ENCODE data around the gene IP6K1. TPM values are rescaled to one million over a fixed set of nuclear protein-coding genes. Genes with fewer than 3 reads are reported as not detected.

IP6K1 gene
- polyA plus RNA-seq, 4 donors = 14.8 to 27.1 (median 18.2) TPM

- WGBS, 3 donors = 89 to 96% (median 95%) methylated on average over 15 to 16 of the region's 16 CpGs
These were observed 69.6 kb downstream of the IP6K1 start for GRCh38 chr3:49716691-49717210.

DNA sequence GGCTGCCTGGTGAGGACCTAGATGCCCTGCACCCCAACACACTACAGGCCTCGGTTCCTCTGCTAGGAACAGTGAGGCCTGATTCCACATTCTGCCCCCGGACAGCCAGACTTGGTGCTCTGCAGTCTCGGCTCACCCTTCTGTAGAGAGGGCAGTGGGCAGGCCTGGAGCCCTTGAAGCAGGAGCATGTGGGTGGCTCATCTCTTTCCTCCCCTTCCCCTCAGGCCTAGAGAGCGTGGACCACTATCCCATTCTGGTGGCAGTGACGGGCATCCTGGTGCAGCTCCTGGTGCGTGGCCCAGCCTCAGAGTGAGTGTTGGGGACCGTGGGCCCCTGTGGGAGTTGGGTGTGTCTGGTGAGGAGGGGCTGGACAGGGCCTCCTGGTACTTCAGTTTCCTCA lies 70.2 kb downstream of the IP6K1 start:
- no peaks in the 10 kb centered on the region for H3K9me3 ChIP-seq (ENCODE audit: control insufficient read depth in 2 of 2, insufficient read depth in 1 of 2, low read depth in 1 of 2, low read length in 1 of 2)
- no peak for FAIRE-seq
- WGBS, 3 donors = 92 to 95% (median 93%) methylated on average over 4 to 7 of the region's 7 CpGs
- no peak for DNase-seq
- H3K27me3 ChIP-seq (ENCODE audit: control insufficient read depth in 3 of 3, insufficient read depth in 3 of 3, low read length in 3 of 3) = no peaks in the 10 kb centered on the region
- no peak overlapping the region for H3K4me3 ChIP-seq (ENCODE audit: low read depth in 1 of 3, low read length in 3 of 3)
- H3K4me1 ChIP-seq (ENCODE audit: control insufficient read depth in 3 of 3, insufficient read depth in 2 of 3, low read depth in 1 of 3, low read length in 2 of 3) = peaks cover 0 to 18% (median 0%) of the 10 kb centered on the region in 3 donors
- H3K36me3 ChIP-seq (ENCODE audit: control insufficient read depth in 3 of 3, insufficient read depth in 2 of 3, low read depth in 1 of 3, low read length in 3 of 3) = peaks cover 0 to 84% (median 0%) of the 10 kb centered on the region in 3 donors
- no peak overlapping the region for H3K27ac ChIP-seq (ENCODE audit: low read depth in 1 of 3, low read length in 2 of 3)

More at GRCh38 chr3:49716691-49717210, 69.6 kb downstream of the IP6K1 start:
- Histone ChIP-seq H3K4me1 (ENCODE audit: control insufficient read depth in 3 of 3, insufficient read depth in 2 of 3, low read depth in 1 of 3, low read length in 2 of 3) (peaks cover 0 to 18% (median 0%) of the 10 kb centered on the region in 3 donors), H3K36me3 (ENCODE audit: control insufficient read depth in 3 of 3, insufficient read depth in 2 of 3, low read depth in 1 of 3, low read length in 3 of 3) (peaks cover 0 to 84% (median 0%) of the 10 kb centered on the region in 3 donors), H3K4me3 (ENCODE audit: low read depth in 1 of 3, low read length in 3 of 3) (no peak overlapping the region), H3K27ac (ENCODE audit: low read depth in 1 of 3, low read length in 2 of 3) (no peak overlapping the region), H3K9me3 (ENCODE audit: control insufficient read depth in 2 of 2, insufficient read depth in 1 of 2, low read depth in 1 of 2, low read length in 1 of 2) (no peaks in the 10 kb centered on the region), H3K27me3 (ENCODE audit: control insufficient read depth in 3 of 3, insufficient read depth in 3 of 3, low read length in 3 of 3) (no peaks in the 10 kb centered on the region)
- FAIRE-seq = no peak
- DNase-seq = no peak

GRCh38 chr3:49715611-49716121 lies 70.7 kb downstream of the IP6K1 start:
- Histone ChIP-seq H3K27ac (ENCODE audit: low read depth in 1 of 3, low read length in 2 of 3) (no peak overlapping the region), H3K27me3 (ENCODE audit: control insufficient read depth in 3 of 3, insufficient read depth in 3 of 3, low read length in 3 of 3) (no peaks in the 10 kb centered on the region), H3K4me1 (ENCODE audit: control insufficient read depth in 3 of 3, insufficient read depth in 2 of 3, low read depth in 1 of 3, low read length in 2 of 3) (peaks cover 0 to 18% (median 0%) of the 10 kb centered on the region in 3 donors), H3K36me3 (ENCODE audit: control insufficient read depth in 3 of 3, insufficient read depth in 2 of 3, low read depth in 1 of 3, low read length in 3 of 3) (peaks cover 0 to 83% (median 0%) of the 10 kb centered on the region in 3 donors), H3K9me3 (ENCODE audit: control insufficient read depth in 2 of 2, insufficient read depth in 1 of 2, low read depth in 1 of 2, low read length in 1 of 2) (no peaks in the 10 kb centered on the region), H3K4me3 (ENCODE audit: low read depth in 1 of 3, low read length in 3 of 3) (no peak overlapping the region)
- 91 to 92% (median 91%) methylated on average over 13 of the region's 13 CpGs for WGBS, 3 donors
- FAIRE-seq (no peak), DNase-seq (no peak)

- WGBS, 3 donors = 91 to 93% (median 93%) methylated on average over 13 of the region's 13 CpGs
- Histone ChIP-seq H3K4me3 (ENCODE audit: low read depth in 1 of 3, low read length in 3 of 3) (no peak overlapping the region), H3K9me3 (ENCODE audit: control insufficient read depth in 2 of 2, insufficient read depth in 1 of 2, low read depth in 1 of 2, low read length in 1 of 2) (no peaks in the 10 kb centered on the region), H3K36me3 (ENCODE audit: control insufficient read depth in 3 of 3, insufficient read depth in 2 of 3, low read depth in 1 of 3, low read length in 3 of 3) (peaks cover 0 to 80% (median 0%) of the 10 kb centered on the region in 3 donors), H3K27me3 (ENCODE audit: control insufficient read depth in 3 of 3, insufficient read depth in 3 of 3, low read length in 3 of 3) (no peaks in the 10 kb centered on the region), H3K4me1 (ENCODE audit: control insufficient read depth in 3 of 3, insufficient read depth in 2 of 3, low read depth in 1 of 3, low read length in 2 of 3) (peaks cover 0 to 18% (median 0%) of the 10 kb centered on the region in 3 donors), H3K27ac (ENCODE audit: low read depth in 1 of 3, low read length in 2 of 3) (no peak overlapping the region)
- FAIRE-seq = no peak
- no peak for DNase-seq
These were observed 71.4 kb downstream of the IP6K1 start for GRCh38 chr3:49714728-49715550.

GRCh38 chr3:49713336-49714105 lies 72.8 kb downstream of the IP6K1 start:
- WGBS, 3 donors = 92 to 98% (median 94%) methylated on average over 25 of the region's 25 CpGs
- Histone ChIP-seq H3K36me3 (ENCODE audit: control insufficient read depth in 3 of 3, insufficient read depth in 2 of 3, low read depth in 1 of 3, low read length in 3 of 3) (peaks cover 0 to 84% (median 0%) of the 10 kb centered on the region in 3 donors), H3K27me3 (ENCODE audit: control insufficient read depth in 3 of 3, insufficient read depth in 3 of 3, low read length in 3 of 3) (no peaks in the 10 kb centered on the region), H3K4me1 (ENCODE audit: control insufficient read depth in 3 of 3, insufficient read depth in 2 of 3, low read depth in 1 of 3, low read length in 2 of 3) (peaks cover 0 to 9% (median 0%) of the 10 kb centered on the region in 3 donors), H3K9me3 (ENCODE audit: control insufficient read depth in 2 of 2, insufficient read depth in 1 of 2, low read depth in 1 of 2, low read length in 1 of 2) (no peaks in the 10 kb centered on the region), H3K27ac (ENCODE audit: low read depth in 1 of 3, low read length in 2 of 3) (no peak overlapping the region), H3K4me3 (ENCODE audit: low read depth in 1 of 3, low read length in 3 of 3) (no peak overlapping the region)
- DNase-seq (no peak), FAIRE-seq (no peak)

DNA sequence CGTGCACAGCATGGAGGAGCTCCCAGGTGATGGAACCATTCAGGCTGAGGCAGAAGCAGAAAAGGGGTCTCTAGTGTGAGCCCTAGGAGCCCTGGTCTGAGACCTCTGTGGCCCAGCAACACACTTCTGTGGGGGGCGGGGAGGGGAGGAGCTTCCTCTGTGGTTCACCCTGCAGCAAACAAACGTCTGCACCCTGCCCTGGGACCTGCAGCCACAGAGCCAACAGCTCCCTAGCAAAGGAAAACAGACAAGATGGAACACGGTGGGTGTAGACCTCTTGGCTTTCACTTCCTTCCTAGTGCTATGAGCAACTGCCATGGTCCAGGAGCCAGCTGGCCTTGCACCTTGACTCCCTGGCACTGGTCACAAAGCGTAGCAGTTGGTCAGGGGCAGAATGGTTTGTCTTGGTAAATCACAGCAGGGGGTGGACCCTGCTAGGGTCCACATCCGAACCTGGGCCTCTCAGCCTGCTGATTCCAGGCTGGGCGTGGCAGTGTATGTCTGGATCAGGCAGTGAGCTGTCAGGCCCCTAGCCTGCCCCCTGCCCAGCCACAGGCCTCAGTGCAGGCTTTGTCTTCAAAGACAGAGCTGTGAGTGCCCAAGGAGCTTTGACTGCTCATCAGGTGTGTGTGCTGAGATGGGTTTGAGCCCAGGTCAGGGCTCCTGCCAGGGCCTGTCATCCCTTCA lies 73.6 kb downstream of the IP6K1 start:
- Histone ChIP-seq H3K27me3 (ENCODE audit: control insufficient read depth in 3 of 3, insufficient read depth in 3 of 3, low read length in 3 of 3) (no peaks in the 10 kb centered on the region), H3K36me3 (ENCODE audit: control insufficient read depth in 3 of 3, insufficient read depth in 2 of 3, low read depth in 1 of 3, low read length in 3 of 3) (peaks cover 0 to 83% (median 5%) of the 10 kb centered on the region in 3 donors), H3K9me3 (ENCODE audit: control insufficient read depth in 2 of 2, insufficient read depth in 1 of 2, low read depth in 1 of 2, low read length in 1 of 2) (no peaks in the 10 kb centered on the region), H3K4me1 (ENCODE audit: control insufficient read depth in 3 of 3, insufficient read depth in 2 of 3, low read depth in 1 of 3, low read length in 2 of 3) (peaks cover 0 to 4% (median 0%) of the 10 kb centered on the region in 3 donors), H3K27ac (ENCODE audit: low read depth in 1 of 3, low read length in 2 of 3) (no peak overlapping the region), H3K4me3 (ENCODE audit: low read depth in 1 of 3, low read length in 3 of 3) (no peak overlapping the region)
- no peak for FAIRE-seq
- no peak for DNase-seq
- 62 to 67% (median 67%) methylated on average over 7 of the region's 7 CpGs for WGBS, 3 donors

DNA sequence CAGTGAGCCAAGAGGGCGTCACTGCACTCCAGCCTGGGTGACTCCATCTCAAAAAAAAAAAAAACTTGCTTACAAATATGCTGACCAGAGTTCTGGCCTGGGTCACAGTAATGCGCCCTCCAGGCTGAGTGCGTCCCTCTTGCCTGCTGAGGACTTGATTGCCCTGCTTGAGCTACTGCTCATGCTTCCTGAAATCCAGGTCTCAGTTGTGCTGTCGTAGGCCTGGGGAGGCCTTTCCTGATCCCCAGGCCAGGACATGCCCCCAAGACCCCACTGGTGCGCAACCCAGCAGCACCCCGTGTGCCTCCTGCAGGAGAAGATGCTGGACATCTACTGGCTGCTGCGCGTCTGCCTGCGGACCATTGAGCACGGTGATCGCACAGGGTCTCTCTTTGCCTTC lies 74.2 kb downstream of the IP6K1 start:
- no peak for DNase-seq
- Histone ChIP-seq H3K4me1 (ENCODE audit: control insufficient read depth in 3 of 3, insufficient read depth in 2 of 3, low read depth in 1 of 3, low read length in 2 of 3) (peaks cover 0 to 4% (median 0%) of the 10 kb centered on the region in 3 donors), H3K4me3 (ENCODE audit: low read depth in 1 of 3, low read length in 3 of 3) (no peak overlapping the region), H3K36me3 (ENCODE audit: control insufficient read depth in 3 of 3, insufficient read depth in 2 of 3, low read depth in 1 of 3, low read length in 3 of 3) (peaks cover 0 to 83% (median 5%) of the 10 kb centered on the region in 3 donors), H3K27me3 (ENCODE audit: control insufficient read depth in 3 of 3, insufficient read depth in 3 of 3, low read length in 3 of 3) (no peaks in the 10 kb centered on the region), H3K9me3 (ENCODE audit: control insufficient read depth in 2 of 2, insufficient read depth in 1 of 2, low read depth in 1 of 2, low read length in 1 of 2) (no peaks in the 10 kb centered on the region), H3K27ac (ENCODE audit: low read depth in 1 of 3, low read length in 2 of 3) (no peak overlapping the region)
- 91 to 96% (median 94%) methylated on average over 11 of the region's 11 CpGs for WGBS, 3 donors
- FAIRE-seq = no peak

DNA sequence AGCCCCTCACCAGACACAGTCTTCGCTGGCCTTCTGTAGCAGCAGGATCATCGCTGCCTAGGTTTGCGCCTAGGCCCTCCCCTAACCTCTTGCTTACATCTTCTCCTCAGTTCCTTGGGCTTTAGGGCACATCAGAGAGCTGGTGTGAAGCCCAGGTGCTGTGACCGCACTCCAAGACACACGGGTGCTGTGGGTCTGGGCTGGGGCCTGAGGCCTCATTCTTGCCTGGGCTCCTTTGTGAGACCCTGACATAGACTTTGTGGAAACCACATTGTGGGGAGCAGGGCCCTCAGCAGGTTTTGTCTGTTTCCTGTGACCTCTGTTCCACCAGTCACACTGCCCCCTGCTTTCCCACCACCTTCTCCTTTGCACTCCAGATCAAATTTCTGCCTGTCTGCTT lies 74.9 kb downstream of the IP6K1 start:
- H3K4me1 ChIP-seq (ENCODE audit: control insufficient read depth in 3 of 3, insufficient read depth in 2 of 3, low read depth in 1 of 3, low read length in 2 of 3) = peaks cover 0 to 4% (median 0%) of the 10 kb centered on the region in 3 donors
- peaks cover 0 to 83% (median 5%) of the 10 kb centered on the region in 3 donors for H3K36me3 ChIP-seq (ENCODE audit: control insufficient read depth in 3 of 3, insufficient read depth in 2 of 3, low read depth in 1 of 3, low read length in 3 of 3)
- FAIRE-seq (no peak), DNase-seq (no peak)
- H3K9me3 ChIP-seq (ENCODE audit: control insufficient read depth in 2 of 2, insufficient read depth in 1 of 2, low read depth in 1 of 2, low read length in 1 of 2) = no peaks in the 10 kb centered on the region
- no peak overlapping the region for H3K4me3 ChIP-seq (ENCODE audit: low read depth in 1 of 3, low read length in 3 of 3)
- 72 to 90% (median 84%) methylated on average over 5 of the region's 5 CpGs for WGBS, 3 donors
- no peaks in the 10 kb centered on the region for H3K27me3 ChIP-seq (ENCODE audit: control insufficient read depth in 3 of 3, insufficient read depth in 3 of 3, low read length in 3 of 3)
- H3K27ac ChIP-seq (ENCODE audit: low read depth in 1 of 3, low read length in 2 of 3) = no peak overlapping the region

Data from small intestine (tissue), 7 donors.